ENCODE results near the gene SETDB1.

GRCh38 chr1:150957666-150958065 is 31.5 kb downstream of the SETDB1 start:
- no peak for TF ChIP-seq POLR2A (IDR thresholded peaks at IDR 0.05)
- TF ChIP-seq, protein P1, sequence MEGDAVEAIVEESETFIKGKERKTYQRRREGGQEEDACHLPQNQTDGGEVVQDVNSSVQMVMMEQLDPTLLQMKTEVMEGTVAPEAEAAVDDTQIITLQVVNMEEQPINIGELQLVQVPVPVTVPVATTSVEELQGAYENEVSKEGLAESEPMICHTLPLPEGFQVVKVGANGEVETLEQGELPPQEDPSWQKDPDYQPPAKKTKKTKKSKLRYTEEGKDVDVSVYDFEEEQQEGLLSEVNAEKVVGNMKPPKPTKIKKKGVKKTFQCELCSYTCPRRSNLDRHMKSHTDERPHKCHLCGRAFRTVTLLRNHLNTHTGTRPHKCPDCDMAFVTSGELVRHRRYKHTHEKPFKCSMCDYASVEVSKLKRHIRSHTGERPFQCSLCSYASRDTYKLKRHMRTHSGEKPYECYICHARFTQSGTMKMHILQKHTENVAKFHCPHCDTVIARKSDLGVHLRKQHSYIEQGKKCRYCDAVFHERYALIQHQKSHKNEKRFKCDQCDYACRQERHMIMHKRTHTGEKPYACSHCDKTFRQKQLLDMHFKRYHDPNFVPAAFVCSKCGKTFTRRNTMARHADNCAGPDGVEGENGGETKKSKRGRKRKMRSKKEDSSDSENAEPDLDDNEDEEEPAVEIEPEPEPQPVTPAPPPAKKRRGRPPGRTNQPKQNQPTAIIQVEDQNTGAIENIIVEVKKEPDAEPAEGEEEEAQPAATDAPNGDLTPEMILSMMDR (IDR thresholded peaks at IDR 0.05) = no peak

Data from lower leg skin (tissue), 3 donors.